SK-N-SH treated with all-trans-retinoic acid at 6 μM for 48 hours (cell line): ENCODE results near the gene GPATCH2.

Experiments
- ATAC-seq: fragments of 200-7000 bp; cut with Tn5 transposase; 3 replicates; pipeline ENCODE4 v1.9.1; 2020; ENCODE audit warnings: mild to moderate bottlenecking, moderate library complexity
- ARNTL ChIP-seq: fragments of 450-650 bp; formaldehyde crosslinking; IDR thresholded peaks from 2 replicates; pipeline ENCODE4 v1.5.0; 2020; ENCODE audit warnings: low read depth, mild to moderate bottlenecking, moderate library complexity, borderline replicate concordance
- BACH2 ChIP-seq: fragments of 250-450 bp; sonication (Bioruptor Pico); IDR thresholded peaks from 2 replicates; pipeline ENCODE4 v1.9.0; 2021; ENCODE audit warnings: mild to moderate bottlenecking, borderline replicate concordance
- CSRNP3 ChIP-seq: fragments of 250-450 bp; sonication (Bioruptor Pico); IDR thresholded peaks from 2 replicates; pipeline ENCODE4 v1.5.1; 2021; ENCODE audit warnings: mild to moderate bottlenecking, moderate library complexity
- ESRRG ChIP-seq: fragments of 250-450 bp; sonication (Bioruptor Pico); IDR thresholded peaks from 2 replicates; pipeline ENCODE4 v1.6.1; 2021; ENCODE audit warnings: mild to moderate bottlenecking
- GLIS3 ChIP-seq: fragments of 250-450 bp; sonication (Bioruptor Pico); IDR thresholded peaks from 2 replicates; pipeline ENCODE4 v1.5.0; 2020; ENCODE audit warnings: mild to moderate bottlenecking, moderate library complexity
- ISL1 ChIP-seq: fragments of 250-450 bp; sonication (Bioruptor Pico); IDR thresholded peaks from 2 replicates; pipeline ENCODE4 v2.1.2; 2022; ENCODE audit warnings: mild to moderate bottlenecking, moderate library complexity
- OSR1 ChIP-seq: fragments of 250-450 bp; sonication (Bioruptor Pico); IDR thresholded peaks from 2 replicates; pipeline ENCODE4 v1.8.0; 2022; ENCODE audit warnings: moderate library complexity, mild to moderate bottlenecking, inconsistent platforms
- PPARA ChIP-seq: fragments of 250-450 bp; sonication (Bioruptor Pico); IDR thresholded peaks from 2 replicates; pipeline ENCODE4 v1.5.0; 2020; ENCODE audit warnings: mild to moderate bottlenecking, borderline replicate concordance
- RARB ChIP-seq: fragments of 250-450 bp; sonication (Bioruptor Pico); IDR thresholded peaks from 2 replicates; pipeline ENCODE4 v1.8.0; 2021; ENCODE audit warnings: mild to moderate bottlenecking, moderate library complexity
- SNAI2 ChIP-seq: fragments of 250-450 bp; sonication (Bioruptor Pico); IDR thresholded peaks from 2 replicates; pipeline ENCODE4 v1.5.0; 2020; ENCODE audit warnings: mild to moderate bottlenecking, moderate library complexity
- TCF4 ChIP-seq: fragments of 250-450 bp; sonication (Bioruptor Pico); IDR thresholded peaks from 2 replicates; pipeline ENCODE4 v1.8.0; 2021; ENCODE audit warnings: mild to moderate bottlenecking, moderate library complexity, borderline replicate concordance
- TOX ChIP-seq: fragments of 250-450 bp; sonication (Bioruptor Pico); IDR thresholded peaks from 2 replicates; pipeline ENCODE4 v1.8.0; 2021; ENCODE audit warnings: mild to moderate bottlenecking, moderate library complexity, borderline replicate concordance
- ZC3H10 ChIP-seq: fragments of 250-450 bp; sonication (Bioruptor Pico); IDR thresholded peaks from 2 replicates; pipeline ENCODE4 v1.5.1; 2021; ENCODE audit warnings: mild to moderate bottlenecking, moderate library complexity
- ZFP30 ChIP-seq: fragments of 450-650 bp; formaldehyde crosslinking; IDR thresholded peaks from 2 replicates; pipeline ENCODE4 v1.5.0; 2022; ENCODE audit warnings: mild to moderate bottlenecking, moderate library complexity
- ZNF565 ChIP-seq: fragments of 450-650 bp; formaldehyde crosslinking; conservative IDR thresholded peaks from 2 replicates; pipeline ENCODE4 v1.5.0; 2020; ENCODE audit warnings: low read depth, mild to moderate bottlenecking, moderate library complexity
- ZNF8 ChIP-seq: fragments of 450-650 bp; formaldehyde crosslinking; IDR thresholded peaks from 2 replicates; pipeline ENCODE4 v1.5.0; 2020; ENCODE audit warnings: mild to moderate bottlenecking, moderate library complexity
- TF ChIP-seq, protein P1 (sequence below): fragments of 250-450 bp; sonication (Bioruptor Pico); IDR thresholded peaks from 2 replicates; pipeline ENCODE4 v1.8.0; 2020; ENCODE audit warnings: mild to moderate bottlenecking, moderate library complexity, borderline replicate concordance
- TF ChIP-seq, protein P2 (sequence below): fragments of 250-450 bp; sonication (Bioruptor Pico); IDR thresholded peaks from 2 replicates; pipeline ENCODE4 v1.5.1; 2020; ENCODE audit warnings: low read depth, mild to moderate bottlenecking, moderate library complexity
- TF ChIP-seq, protein P3 (sequence below): fragments of 250-450 bp; sonication (Bioruptor Pico); IDR thresholded peaks from 2 replicates; pipeline ENCODE4 v1.8.0; 2021; ENCODE audit warnings: low read depth, mild to moderate bottlenecking, moderate library complexity, borderline replicate concordance
- TF ChIP-seq, protein P4 (sequence below): fragments of 250-450 bp; sonication (Bioruptor Pico); IDR thresholded peaks from 2 replicates; pipeline ENCODE4 v1.5.0; 2020; ENCODE audit warnings: mild to moderate bottlenecking, moderate library complexity

The GPATCH2 gene

GRCh38 chr1:217622042-217622441 lies 8.8 kb downstream of the GPATCH2 start:
- TF ChIP-seq ISL1 (CRISPR knock-in tag) (no peak), RARB (CRISPR knock-in tag) (no peak), ZNF8 (CRISPR knock-in tag) (no peak), PPARA (no peak), TCF4 (CRISPR knock-in tag) (no peak), CSRNP3 (CRISPR knock-in tag) (no peak), OSR1 (CRISPR knock-in tag) (no peak), SNAI2 (no peak), ZC3H10 (CRISPR knock-in tag) (no peak), ESRRG (CRISPR knock-in tag) (no peak), ZNF565 (CRISPR knock-in tag) (no peak), TOX (CRISPR knock-in tag) (no peak), GLIS3 (no peak), BACH2 (CRISPR knock-in tag) (no peak), ZFP30 (no peak)
- TF ChIP-seq, protein P1, sequence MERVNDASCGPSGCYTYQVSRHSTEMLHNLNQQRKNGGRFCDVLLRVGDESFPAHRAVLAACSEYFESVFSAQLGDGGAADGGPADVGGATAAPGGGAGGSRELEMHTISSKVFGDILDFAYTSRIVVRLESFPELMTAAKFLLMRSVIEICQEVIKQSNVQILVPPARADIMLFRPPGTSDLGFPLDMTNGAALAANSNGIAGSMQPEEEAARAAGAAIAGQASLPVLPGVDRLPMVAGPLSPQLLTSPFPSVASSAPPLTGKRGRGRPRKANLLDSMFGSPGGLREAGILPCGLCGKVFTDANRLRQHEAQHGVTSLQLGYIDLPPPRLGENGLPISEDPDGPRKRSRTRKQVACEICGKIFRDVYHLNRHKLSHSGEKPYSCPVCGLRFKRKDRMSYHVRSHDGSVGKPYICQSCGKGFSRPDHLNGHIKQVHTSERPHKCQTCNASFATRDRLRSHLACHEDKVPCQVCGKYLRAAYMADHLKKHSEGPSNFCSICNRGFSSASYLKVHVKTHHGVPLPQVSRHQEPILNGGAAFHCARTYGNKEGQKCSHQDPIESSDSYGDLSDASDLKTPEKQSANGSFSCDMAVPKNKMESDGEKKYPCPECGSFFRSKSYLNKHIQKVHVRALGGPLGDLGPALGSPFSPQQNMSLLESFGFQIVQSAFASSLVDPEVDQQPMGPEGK (CRISPR knock-in tag), result no peak
- TF ChIP-seq, protein P2, sequence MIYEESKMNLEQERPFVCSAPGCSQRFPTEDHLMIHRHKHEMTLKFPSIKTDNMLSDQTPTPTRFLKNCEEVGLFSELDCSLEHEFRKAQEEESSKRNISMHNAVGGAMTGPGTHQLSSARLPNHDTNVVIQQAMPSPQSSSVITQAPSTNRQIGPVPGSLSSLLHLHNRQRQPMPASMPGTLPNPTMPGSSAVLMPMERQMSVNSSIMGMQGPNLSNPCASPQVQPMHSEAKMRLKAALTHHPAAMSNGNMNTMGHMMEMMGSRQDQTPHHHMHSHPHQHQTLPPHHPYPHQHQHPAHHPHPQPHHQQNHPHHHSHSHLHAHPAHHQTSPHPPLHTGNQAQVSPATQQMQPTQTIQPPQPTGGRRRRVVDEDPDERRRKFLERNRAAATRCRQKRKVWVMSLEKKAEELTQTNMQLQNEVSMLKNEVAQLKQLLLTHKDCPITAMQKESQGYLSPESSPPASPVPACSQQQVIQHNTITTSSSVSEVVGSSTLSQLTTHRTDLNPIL, result no peak
- TF ChIP-seq, protein P3, sequence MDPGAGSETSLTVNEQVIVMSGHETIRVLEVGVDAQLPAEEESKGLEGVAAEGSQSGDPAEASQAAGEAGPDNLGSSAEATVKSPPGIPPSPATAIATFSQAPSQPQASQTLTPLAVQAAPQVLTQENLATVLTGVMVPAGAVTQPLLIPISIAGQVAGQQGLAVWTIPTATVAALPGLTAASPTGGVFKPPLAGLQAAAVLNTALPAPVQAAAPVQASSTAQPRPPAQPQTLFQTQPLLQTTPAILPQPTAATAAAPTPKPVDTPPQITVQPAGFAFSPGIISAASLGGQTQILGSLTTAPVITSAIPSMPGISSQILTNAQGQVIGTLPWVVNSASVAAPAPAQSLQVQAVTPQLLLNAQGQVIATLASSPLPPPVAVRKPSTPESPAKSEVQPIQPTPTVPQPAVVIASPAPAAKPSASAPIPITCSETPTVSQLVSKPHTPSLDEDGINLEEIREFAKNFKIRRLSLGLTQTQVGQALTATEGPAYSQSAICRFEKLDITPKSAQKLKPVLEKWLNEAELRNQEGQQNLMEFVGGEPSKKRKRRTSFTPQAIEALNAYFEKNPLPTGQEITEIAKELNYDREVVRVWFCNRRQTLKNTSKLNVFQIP (CRISPR knock-in tag), result no peak
- ATAC-seq, result no peak

- TF ChIP-seq ISL1 (CRISPR knock-in tag), result no peak
- TF ChIP-seq ZNF565 (CRISPR knock-in tag), result no peak
- no peak for TF ChIP-seq GLIS3
- TF ChIP-seq, protein P3 (CRISPR knock-in tag), result no peak
- TF ChIP-seq ESRRG (CRISPR knock-in tag), result no peak
- ATAC-seq, result no peak
These were observed 10.1 kb downstream of the GPATCH2 start for GRCh38 chr1:217620814-217621213.

GRCh38 chr1:217617126-217617525 lies 13.8 kb downstream of the GPATCH2 start:
- TF ChIP-seq, protein P1 (CRISPR knock-in tag), result no peak
- TF ChIP-seq ARNTL (no peak), ESRRG (CRISPR knock-in tag) (no peak), GLIS3 (no peak), CSRNP3 (CRISPR knock-in tag) (no peak)
- TF ChIP-seq, protein P4, sequence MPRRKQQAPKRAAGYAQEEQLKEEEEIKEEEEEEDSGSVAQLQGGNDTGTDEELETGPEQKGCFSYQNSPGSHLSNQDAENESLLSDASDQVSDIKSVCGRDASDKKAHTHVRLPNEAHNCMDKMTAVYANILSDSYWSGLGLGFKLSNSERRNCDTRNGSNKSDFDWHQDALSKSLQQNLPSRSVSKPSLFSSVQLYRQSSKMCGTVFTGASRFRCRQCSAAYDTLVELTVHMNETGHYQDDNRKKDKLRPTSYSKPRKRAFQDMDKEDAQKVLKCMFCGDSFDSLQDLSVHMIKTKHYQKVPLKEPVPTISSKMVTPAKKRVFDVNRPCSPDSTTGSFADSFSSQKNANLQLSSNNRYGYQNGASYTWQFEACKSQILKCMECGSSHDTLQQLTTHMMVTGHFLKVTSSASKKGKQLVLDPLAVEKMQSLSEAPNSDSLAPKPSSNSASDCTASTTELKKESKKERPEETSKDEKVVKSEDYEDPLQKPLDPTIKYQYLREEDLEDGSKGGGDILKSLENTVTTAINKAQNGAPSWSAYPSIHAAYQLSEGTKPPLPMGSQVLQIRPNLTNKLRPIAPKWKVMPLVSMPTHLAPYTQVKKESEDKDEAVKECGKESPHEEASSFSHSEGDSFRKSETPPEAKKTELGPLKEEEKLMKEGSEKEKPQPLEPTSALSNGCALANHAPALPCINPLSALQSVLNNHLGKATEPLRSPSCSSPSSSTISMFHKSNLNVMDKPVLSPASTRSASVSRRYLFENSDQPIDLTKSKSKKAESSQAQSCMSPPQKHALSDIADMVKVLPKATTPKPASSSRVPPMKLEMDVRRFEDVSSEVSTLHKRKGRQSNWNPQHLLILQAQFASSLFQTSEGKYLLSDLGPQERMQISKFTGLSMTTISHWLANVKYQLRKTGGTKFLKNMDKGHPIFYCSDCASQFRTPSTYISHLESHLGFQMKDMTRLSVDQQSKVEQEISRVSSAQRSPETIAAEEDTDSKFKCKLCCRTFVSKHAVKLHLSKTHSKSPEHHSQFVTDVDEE (CRISPR knock-in tag), result no peak
- TF ChIP-seq, protein P2, result no peak
- no peak for ATAC-seq
